COR-L47 (cell line): ENCODE measurements around the gene ZXDC.

Source experiments
- DNase-seq: peaks from one replicate; lab custom pipeline; 2025; lab: John Stamatoyannopoulos, UW

Gene ZXDC

DNA sequence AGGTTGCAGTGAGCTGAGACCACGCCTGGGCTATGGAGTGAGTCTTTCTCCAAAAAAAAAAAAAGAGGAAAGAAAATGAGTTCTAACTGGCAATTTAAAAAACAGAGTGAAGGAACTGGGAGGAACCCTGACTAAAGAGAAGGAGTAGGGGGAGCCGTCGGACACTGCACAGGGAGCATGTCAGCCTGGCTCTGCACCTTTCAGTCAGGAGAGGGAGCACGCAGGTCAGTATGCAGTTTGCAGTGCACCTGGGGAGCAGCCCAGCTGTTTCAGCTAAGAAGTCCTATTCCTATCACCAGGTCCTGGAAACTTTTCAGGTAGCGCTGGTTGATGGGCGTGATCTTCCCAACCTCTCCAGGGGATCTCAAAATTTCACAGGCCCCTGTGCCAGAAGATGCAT is 14.9 kb upstream of the ZXDC start:
- DNase-seq, result no peak

DNA sequence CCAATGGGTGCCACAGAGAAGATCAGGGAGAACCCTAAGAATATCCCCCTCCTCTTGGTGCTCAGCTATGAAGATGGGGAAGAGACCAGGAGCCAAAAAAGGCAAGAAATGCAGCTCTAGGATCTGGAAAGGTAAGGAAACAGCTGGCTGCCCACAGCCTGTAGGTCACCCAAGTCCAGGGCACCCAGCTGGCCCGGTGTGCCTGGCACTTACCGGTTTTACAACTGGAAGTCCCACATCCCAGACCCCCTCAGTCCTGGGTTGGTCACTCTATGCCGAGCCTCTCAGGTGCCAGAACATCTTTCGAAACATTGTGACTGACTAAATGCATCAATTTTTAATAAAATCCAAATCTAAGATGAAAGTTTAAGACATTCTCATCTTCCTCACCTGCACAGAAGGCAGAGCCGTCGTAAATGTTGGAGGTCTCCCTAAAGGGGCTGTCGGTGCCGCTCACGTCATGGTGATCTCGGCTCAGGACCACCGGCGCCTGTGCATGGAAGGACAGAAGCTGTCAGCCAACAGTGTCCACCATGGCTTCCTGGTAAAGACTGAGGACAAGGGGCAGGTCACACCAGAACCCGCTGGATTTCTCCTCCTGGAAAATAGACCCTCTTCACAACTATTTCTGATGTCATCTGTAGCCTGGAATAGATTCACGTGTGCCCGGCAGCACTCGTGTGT is 13.3 kb upstream of the ZXDC start:
- no peak for DNase-seq

DNA sequence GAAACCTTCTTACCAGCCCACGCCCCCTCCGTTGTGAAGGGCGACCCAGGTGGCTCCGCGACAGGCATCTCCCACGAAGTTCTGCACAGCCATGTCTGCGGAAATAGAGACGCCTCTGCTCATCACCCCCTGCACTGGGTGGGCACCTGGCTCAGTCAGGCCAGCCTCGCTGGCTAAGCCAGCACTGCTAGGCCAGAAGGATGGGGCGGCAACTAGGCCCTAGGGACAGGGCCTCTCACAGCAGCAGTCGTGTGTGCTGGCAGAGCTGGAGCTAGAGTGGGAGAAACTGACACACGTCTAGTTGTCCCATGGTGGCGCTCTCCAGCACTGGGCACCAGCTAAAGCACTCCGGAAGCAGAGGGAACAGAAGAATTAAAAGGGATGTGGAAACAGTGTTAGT is 12.5 kb upstream of the ZXDC start:
- no peak for DNase-seq

DNA sequence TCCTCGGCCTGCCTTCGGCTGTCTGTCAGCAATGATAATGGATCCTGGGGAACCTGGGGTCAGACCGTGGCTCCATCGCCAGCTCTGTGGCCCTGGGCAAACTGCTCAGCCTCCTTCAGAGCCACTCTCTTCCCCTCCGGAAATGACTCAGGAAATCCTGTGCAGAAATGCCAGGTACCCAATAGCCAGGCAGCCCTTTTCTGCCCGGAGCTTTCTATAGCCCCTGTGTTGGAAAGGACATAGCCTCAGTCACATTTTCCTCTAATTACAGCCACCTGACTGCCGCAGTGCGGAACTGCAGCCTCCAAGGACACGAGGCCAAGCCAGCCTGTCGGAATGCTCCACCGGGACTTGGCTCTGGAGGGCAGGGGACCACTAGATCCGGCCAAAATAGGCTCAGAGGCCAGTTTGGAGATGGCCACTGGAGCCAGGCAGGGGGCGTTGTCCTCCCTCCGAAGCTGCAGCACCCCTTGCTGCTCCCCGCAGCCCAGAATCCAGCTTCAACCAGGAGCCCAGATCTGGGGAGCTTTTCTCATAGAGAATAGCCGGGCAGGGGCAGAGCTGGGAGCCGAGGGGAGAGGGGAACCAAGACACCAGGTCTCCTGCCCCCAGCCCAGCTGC is 11.6 kb upstream of the ZXDC start:
- no peak for DNase-seq

DNA sequence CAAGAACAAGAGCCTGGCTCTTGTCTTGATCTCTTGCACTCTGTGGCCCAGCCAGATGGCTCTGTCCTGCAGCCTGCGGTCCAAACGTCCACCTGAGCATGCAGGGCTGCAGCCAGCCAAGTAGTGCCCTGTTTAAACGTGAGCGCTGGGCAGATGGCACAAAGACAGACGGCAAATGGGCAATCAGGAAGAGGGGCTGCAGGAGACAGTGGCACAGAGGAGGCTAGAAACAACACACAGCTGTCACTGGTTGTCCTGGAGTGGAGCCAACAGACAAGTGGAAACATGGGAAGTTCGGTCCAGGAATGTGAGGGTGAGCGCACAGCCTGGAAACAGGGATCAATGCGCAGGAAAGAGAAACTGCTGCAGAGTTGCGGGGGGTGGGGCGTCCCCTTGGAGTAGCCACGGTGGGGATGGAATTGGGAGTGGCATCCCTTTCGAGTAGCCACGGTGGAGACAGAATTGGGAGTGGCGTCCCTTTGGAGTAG is 10.7 kb upstream of the ZXDC start:
- no peak for DNase-seq

DNA sequence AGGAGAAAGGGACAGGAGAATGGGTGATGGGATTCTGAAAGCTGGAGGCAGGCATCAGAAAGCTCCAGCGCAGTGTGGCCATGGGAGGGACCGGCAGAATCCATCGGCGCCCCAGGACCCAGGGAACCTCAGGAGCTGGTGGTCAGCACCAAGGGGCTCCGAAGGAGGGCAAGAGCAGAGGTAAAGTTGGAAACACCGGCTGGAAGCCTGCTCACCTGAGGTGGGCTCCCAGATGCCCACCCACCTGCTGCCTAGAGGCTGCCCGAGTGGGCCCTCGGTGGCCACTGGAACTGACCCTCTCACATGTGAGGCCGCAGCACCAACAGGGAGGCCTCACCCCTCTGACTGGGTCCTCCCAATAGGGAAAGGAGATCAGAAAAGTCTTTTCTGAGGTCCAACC is 10.3 kb upstream of the ZXDC start:
- DNase-seq, result no peak

DNA sequence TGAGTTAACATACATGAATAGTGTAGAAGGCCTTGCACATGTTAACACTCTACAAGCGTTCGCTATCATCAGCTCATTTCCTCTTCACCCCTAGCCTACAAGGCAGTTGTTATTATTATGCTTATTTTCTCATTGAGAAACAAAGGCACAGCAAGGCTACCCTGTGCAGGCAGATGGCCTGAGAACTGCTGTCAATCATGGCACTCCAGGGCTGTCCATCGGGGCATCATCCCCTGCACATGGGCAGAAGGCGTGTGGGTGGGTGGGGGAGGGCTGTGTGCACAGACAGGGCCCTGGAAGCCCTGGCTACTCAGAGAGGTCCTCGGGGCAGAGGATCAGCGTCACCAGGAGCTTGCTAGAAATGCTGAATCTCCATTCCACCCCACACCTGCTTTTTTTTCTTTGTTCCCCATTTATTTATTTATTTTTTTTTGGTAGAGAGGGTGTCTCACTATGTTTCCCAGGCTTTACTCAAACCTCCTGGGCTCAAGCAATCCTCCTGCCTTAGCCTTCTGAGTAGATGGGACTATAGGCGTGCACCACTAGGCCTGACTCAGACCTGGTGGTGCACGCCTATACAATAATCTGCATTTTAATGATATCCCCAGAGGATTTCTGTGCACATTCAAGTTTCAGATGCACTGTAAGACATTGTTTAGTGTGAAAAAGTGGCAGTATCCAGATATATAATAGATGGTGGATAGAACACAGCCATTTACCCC is 9.6 kb upstream of the ZXDC start:
- no peak for DNase-seq

DNA sequence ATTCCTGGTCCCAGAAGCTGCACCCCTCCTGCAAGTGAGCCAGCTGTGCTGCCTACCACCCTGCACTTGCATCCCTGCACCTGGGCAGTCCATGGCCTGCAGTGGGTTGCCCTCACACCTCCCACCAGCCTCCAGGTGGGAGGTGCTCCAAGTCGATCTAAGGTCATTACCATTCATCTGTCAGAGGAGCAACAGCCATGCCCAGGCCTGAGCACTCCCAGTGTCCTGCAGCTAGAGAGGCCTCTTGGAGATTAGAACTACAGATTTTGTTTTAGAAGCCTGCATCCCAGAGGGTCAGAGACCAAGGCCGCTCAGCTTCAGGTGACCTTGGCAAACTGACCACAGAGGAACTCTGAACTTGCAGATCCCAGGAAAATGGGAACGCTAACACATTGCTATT is 9.0 kb upstream of the ZXDC start:
- no peak for DNase-seq

DNA sequence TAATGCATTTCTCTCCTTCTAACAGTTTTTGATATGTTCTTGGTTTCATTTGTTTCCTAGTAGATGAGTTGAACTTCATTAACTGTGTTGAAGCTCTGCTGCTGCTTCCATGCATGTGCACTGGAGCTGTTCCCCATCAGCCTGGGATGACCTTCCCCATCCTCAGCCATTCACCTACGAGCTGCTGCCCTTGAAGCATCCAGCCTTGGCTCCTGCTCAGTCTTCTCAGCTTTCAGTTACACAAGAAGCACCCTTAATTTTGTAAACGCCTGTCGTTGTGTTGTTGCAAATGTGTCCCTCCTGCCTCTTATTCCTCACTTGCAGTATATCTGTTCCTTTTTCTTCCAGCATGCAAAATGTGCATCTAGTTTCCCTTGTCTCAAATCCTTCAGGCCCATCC is 8.5 kb upstream of the ZXDC start:
- DNase-seq, result no peak

DNA sequence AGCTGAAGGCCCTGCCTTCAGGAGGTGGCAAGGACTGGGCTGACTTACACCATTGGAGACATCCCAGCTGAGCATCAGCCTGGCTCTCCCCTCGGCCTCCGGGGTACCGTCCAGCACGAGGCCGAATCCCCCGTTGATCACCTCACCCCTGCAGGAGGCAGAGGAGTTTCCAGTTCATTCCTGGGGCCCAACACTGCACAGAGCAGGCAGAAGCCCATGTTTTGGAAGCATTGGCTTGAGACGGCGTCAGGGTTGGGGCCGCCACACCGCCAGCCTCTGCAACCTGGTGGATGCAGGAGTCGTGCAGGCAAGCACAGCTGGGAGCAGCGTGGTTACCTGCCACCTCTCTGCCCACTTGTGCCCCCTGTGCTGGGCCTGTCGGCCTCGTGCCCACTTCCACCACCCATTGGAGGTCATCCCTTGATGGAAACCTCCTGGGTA is 7.7 kb upstream of the ZXDC start:
- no peak for DNase-seq

DNA sequence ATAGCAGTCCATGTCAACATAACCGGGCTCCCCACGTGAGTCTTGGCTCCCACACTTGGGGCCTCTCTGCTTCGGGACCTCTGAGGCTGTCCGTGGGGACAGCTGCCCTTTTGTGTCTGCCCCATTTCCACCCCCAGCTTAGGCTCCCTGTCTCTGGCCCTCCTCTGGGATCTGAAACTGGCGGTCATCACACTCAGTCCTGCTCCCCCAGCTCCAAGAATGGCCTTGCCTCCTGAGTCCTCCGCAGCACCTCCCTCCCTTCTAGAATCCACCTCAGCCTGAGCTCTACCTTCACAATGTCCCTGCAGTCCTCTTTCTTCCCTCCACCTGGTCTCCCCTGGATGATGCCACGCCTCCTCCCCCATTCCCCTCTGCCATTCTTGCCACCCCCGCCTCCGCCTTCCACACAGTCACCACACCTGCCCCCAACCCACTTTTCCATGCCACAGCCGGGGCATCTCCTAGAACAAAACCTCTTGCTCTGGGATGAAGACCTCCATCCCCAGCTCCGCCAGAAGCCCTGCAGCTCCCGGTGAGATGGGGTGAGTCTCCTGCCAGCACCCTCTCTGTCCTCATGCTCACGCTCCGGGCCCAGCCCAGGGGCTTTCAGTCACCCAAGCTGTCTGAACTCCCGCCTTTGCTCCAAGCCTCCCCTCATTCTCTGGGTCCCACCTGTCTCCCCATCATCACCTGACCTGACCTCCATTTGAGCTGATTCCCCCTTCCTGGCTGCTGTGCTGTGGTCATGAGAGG is 7.0 kb upstream of the ZXDC start:
- no peak for DNase-seq

DNA sequence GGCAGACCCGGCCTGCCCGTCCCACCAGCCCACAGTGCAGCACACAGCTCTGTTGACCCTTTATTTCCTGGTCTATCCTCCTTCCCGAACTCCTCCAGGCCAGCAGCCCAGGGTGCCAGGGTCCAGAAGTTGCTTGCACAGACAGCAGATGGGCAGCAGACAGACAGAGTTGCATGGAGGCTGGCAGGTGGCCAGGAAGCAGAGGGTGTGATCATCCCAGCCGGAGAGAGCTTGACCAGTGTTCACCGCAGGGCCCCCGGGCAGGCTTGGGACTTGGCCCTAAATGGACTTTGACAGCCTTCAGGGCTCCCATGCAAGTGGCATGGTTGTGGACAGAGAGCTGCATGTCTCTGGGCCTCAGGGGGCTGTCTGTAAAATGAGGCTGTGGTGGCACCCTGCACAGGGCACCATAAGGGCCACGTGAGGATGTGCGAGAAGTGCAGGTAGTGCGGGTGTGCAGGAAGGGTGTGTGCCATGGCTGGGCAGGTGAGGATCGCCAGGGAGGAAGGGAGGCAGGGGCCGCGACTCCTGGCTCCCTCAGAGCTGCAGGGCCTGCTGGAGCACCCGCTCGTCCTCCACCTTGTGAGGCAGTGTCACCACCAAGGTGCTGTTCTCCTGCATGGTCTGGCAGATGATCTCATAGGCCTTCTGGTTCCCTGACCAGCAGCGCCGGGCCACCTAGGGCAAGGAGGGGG is 6.3 kb upstream of the ZXDC start:
- DNase-seq, result no peak

DNA sequence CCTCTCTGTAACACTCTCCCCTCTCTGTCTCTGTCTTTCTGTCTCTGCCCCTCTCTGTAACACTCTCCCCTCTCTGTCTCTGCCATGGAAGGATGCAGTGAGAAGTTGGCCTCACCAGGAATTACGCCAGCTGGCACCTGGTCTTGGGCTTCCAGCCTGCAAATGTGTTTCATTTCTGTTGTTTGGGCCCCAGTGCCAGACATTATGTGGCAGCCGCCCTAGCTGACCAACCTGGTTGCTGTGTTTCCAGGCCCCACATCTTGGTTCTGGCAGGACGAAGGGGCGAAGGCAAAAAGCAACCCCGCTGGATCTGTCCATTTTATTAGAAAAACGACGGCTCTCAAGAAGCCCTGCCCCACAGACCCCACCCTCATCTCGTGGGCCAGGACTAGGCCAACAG is 5.2 kb upstream of the ZXDC start:
- DNase-seq, result no peak

DNA sequence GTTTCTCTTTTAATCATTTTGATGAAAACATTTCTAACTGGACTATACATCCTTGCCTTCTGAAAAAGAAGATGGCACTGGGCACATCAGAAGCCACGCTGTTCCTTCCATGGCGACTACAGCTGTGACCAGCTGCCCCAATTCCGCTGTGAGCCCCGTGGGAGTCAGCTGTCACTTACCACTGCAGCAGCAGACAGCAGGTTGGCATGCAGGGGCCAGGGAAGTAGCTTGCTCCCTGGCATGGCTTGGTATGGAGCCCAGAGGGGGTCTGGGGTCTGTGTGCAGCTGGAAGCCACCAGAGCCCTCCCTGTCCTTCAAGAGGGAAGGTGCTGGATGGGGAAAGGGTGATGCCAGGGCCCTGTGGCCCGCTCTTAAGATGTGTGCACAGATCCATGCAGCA is 4.5 kb upstream of the ZXDC start:
- no peak for DNase-seq

DNA sequence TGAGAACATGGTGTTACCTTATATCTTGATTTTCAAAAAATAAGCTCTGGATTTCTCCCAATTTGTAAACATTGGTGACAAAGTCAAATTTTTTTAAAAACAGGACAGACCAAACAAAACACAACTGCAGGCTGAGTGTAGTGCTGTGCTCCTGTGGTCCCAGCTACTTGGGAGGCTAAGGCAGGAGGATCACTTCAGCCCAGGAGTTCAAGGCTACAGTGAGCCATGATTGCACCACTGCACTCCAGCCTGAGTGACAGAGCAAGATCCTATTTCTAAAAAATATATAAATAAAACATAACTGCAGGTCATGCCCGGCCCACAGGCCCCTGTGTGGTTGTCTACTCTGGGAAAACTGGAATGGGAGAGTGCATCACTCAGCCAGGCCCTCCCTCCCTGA is 4.0 kb upstream of the ZXDC start:
- no peak for DNase-seq

DNA sequence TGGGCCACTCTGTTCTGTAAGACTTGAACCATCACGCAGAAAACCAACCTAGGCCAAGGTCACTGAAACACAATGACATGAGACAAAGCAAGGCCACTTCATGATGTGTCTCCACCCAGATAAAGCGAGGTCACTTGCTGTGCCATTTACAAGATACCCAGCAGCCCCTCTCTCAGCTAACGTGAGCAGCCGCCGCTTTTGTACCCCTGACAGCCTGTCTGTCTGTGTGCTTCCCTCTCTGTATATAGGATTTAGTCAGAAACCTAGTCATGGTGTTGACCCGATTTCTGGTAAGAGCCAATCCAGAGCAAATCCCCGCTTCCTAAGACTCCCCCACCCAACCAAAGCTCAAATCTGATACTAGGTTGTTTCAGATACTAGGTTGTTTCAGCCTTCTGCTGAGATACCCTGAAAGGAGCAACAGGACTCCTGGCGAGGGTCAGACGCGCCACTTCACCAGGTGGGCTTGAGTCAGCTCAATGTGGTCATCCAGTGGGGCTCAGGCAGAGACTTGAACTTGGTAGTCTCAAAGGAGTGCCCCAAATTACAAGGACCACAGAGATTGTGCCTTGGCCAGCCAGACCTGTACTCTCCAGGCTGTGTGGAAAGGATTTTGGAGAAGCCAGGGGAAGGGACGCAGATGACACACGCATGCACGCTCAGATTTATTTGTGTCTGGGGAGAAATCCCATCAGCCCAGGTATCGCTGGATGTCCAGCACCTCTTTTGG is 3.1 kb upstream of the ZXDC start:
- DNase-seq, result no peak

DNA sequence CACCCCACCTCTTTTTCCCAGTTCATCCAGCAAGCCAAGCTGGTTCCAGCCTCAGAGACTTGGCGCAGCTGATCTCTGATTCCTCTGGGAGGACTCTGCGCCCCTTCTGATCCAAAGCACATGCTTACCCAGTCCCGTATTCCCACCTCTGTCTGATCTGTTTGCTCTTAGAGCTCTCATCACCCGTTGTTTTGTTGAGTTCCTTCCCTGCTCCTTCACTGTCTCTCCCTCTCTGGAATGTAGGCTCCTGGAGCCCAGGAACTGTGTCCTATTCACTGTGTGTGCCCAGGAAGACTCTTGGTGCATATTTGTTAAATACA is 1.3 kb upstream of the ZXDC start:
- DNase-seq, result no peak

DNA sequence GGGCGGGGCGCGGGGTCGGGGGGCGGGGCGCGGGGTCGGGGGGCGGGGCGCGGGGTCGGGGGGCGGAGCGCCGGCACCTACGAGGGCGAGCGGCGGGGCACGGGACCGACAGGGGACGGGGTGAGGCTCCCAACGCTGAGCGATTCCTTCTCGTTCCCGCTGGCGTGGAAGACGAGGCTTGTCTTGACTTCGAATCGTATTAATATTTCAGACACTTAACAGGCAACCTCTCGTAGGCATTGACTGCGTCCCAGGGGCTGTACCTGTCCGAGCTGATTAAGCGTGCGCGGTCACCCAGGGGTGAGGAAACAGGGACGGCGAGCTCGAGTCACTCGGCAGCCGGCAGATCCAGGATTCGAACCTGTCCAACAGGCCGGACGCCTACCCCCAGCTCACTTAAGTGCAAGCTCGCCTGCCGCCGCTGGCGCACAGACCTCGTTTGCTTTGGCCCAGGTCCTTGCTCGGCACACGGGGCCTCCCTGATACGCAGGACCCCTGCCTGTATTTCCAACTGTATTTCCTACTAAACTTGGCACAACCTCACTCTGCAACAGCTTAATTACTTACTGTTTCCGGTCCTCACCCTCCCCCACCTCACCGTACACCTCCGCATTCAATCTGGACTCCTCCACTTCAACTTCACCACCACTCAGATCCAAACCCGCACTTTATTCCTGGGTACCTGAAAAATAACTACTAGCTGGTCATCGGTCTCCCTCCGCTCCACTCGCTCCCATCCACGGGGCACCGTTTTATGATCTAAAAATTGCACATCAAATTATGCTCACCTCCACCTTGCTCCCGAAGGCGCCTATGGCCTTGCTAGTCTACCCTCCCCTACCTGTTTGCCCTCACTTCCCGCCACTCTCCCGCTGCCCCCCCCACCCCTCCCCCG is 722 bp upstream of the ZXDC start:
- DNase-seq, result peak; percentile 77

DNA sequence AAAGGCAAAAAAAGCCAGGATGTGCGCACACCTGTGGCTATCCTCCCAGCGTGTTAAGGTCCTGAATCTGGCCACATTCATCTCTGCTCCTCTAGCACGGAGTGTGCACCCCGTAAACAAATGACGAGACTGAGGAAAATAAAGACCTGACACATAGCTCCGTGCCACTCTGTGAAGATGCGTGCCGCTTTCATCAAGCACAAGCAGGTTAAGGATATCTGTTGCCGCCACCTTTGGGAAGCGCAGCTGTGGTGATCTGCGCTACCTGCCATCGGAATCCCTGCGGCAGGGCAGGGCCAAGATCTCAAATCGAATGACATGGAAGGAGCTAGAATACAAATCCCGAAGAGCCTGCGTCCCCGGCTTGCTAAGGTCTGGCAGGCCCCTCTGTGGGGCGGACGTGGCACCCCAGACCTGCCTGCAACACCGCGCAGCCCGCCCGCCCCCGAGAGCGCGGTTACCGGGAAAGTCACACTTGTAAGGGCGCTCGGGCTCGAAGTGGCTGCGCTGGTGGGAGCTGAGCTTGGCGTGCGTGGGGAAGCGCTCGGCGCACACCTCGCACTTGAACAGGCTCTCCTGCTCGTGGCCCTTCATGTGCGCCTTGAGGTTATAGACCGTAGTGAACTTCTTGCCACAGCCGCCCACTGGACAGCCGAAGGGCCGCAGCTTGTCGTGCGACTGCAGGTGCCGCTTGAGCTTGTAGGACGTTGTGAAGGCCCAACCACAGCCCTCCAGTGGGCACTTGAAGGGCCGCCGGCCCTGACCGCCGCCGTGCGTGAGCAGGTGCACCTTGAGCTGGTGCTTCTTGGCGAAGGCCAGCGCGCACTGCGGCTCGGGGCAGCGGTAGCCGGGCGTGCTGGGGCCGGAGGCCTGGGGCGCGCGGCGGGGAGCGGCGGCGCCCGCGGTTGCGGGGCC is 936 bp downstream of the ZXDC start:
- DNase-seq, result peak; percentile 52
